Measurements from ENCODE around the gene POLD2.

GRCh38 chr7:44131173-44132029 is 8.1 kb upstream of the POLD2 start:
- no peak for TF ChIP-seq POLR2AphosphoS5 (IDR thresholded peaks at IDR 0.05; ENCODE audit: insufficient read depth in 1 of 2, low read depth in 1 of 2)
- no peak for TF ChIP-seq CTCF (IDR thresholded peaks at IDR 0.05)
